GM21529 (cell line): ENCODE data around the gene CXorf38.
A peak's percentile ranks its signal among the peaks of the same experiment; 100 is the strongest.
"Not testable (repeated sequence)": the region's sequence is repeated elsewhere in the genome, so short reads cannot be mapped to it uniquely, and the experiment has no call there.

ENCODE experiments used
- ATAC-seq: cut with Tn5 transposase; IDR thresholded peaks from one replicate; pipeline ENCODE4 v1.9.1; 2021; ENCODE audit not compliant: unreplicated experiment

Gene CXorf38

GRCh38 chrX:40632199-40632598, 15.2 kb downstream of the CXorf38 start:
- no peak for ATAC-seq

GRCh38 chrX:40628506-40628905, 18.9 kb downstream of the CXorf38 start:
- ATAC-seq = no peak

GRCh38 chrX:40625294-40625693, 22.1 kb downstream of the CXorf38 start:
- ATAC-seq = no peak

GRCh38 chrX:40623665-40624064, 23.7 kb downstream of the CXorf38 start:
- ATAC-seq = no peak

- ATAC-seq = no peak
These were observed 24.2 kb downstream of the CXorf38 start, which contains the start of gene MPC1L for GRCh38 chrX:40623139-40623536. Gene MPC1L, plus strand, starts transcription at chrX:40623428. Its CDS starts 138 bp downstream, at chrX:40623566.

GRCh38 chrX:40622479-40623138, 24.8 kb downstream of the CXorf38 start:
- no peak for ATAC-seq

- ATAC-seq = no peak
These were observed 29.8 kb downstream of the CXorf38 start for GRCh38 chrX:40617566-40617965.

GRCh38 chrX:40615976-40616375, 31.4 kb downstream of the CXorf38 start:
- no peak for ATAC-seq

GRCh38 chrX:40612511-40612910, 34.9 kb downstream of the CXorf38 start:
- no peak for ATAC-seq

GRCh38 chrX:40607381-40607780, 40.0 kb downstream of the CXorf38 start:
- ATAC-seq = no peak

GRCh38 chrX:40603446-40603845, 43.9 kb downstream of the CXorf38 start:
- no peak for ATAC-seq

- not testable (repeated sequence) for ATAC-seq
These were observed 57.6 kb downstream of the CXorf38 start for GRCh38 chrX:40589616-40590321.

- not testable (repeated sequence) for ATAC-seq
These were observed 59.7 kb downstream of the CXorf38 start for GRCh38 chrX:40587623-40588022.

GRCh38 chrX:40582811-40583210, 64.5 kb downstream of the CXorf38 start:
- ATAC-seq = no peak

GRCh38 chrX:40582178-40582577, 65.2 kb downstream of the CXorf38 start:
- not testable (repeated sequence) for ATAC-seq

- ATAC-seq = no peak
These were observed 65.9 kb downstream of the CXorf38 start for GRCh38 chrX:40581336-40581920.

GRCh38 chrX:40580537-40581335, 66.6 kb downstream of the CXorf38 start, which contains the start of gene ATP6AP2:
Gene ATP6AP2, plus strand, starts transcription at chrX:40580970. Its CDS starts 96 bp downstream, at chrX:40581066.
- ATAC-seq = peak; percentile 97

GRCh38 chrX:40579900-40580536, 67.3 kb downstream of the CXorf38 start:
- peak; percentile 51 for ATAC-seq

- ATAC-seq = no peak
These were observed 68.2 kb downstream of the CXorf38 start for GRCh38 chrX:40579141-40579540.

GRCh38 chrX:40578039-40578695, 69.2 kb downstream of the CXorf38 start:
- ATAC-seq = no peak
